H1 (cell line): ENCODE data around the gene ATG16L1. TPM values are rescaled to one million over a fixed set of nuclear protein-coding genes. Genes with fewer than 3 reads are reported as not detected.

Source experiments
- CTCF ChIA-PET: fragments of 300-600 bp; sonication (Branson Sonifier 250); formaldehyde crosslinking; loops from one replicate; lab custom pipeline; 2021; ENCODE audit not compliant: partially characterized antibody; lab: Charles Lee
- POLR2A ChIA-PET: fragments of 300-600 bp; sonication (Branson Sonifier 250); formaldehyde crosslinking; loops from one replicate; lab custom pipeline; 2021; ENCODE audit warnings: inconsistent platforms; ENCODE audit not compliant: partially characterized antibody; lab: Charles Lee
- DNase-seq, 2 experiments: peaks; one replicate each; pipeline versions ENCODE4 v3.0.0 to v3.0.0-alpha.2; 2010 to 2022; ENCODE audit warnings: low spot score in 2 of 2, low read depth in 1 of 2, mixed read lengths in 1 of 2
- FAIRE-seq: peaks from 2 replicates; lab custom pipeline; 2011; peaks lifted over from hg19 to GRCh38; lab: Jason Lieb, UNC
- H2AFZ ChIP-seq: 2 replicates; pipeline ENCODE4 v1.8.1; 2012; ENCODE audit warnings: low read length, inconsistent platforms
- H2AK5ac ChIP-seq: 2 replicates; pipeline ENCODE4 v1.6.1; 2013; ENCODE audit warnings: low read depth, low read length
- H2BK120ac ChIP-seq: replicated peaks from 2 replicates; pipeline ENCODE3; 2013; ENCODE audit warnings: low read depth, low read length, inconsistent platforms
- H2BK12ac ChIP-seq: 2 replicates; pipeline ENCODE4 v1.6.1; 2013; ENCODE audit warnings: low read depth, low read length
- H2BK15ac ChIP-seq: 2 replicates; pipeline ENCODE4 v1.6.1; 2013; ENCODE audit warnings: low read length
- H2BK20ac ChIP-seq: 2 replicates; pipeline ENCODE4 v1.6.1; 2013; ENCODE audit warnings: low read length
- H2BK5ac ChIP-seq: 2 replicates; pipeline ENCODE4 v1.6.1; 2013; ENCODE audit warnings: low read depth, low read length
- H3K14ac ChIP-seq: 2 replicates; pipeline ENCODE4 v1.6.1; 2013; ENCODE audit warnings: inconsistent platforms; ENCODE audit not compliant: insufficient read length
- H3K18ac ChIP-seq: 2 replicates; pipeline ENCODE4 v1.6.1; 2013; ENCODE audit warnings: low read length; ENCODE audit errors: extremely low read depth
- H3K23ac ChIP-seq: 2 replicates; pipeline ENCODE4 v1.6.1; 2013; ENCODE audit warnings: inconsistent platforms; ENCODE audit not compliant: insufficient read length
- H3K23me2 ChIP-seq: 2 replicates; pipeline ENCODE4 v1.6.1; 2013; ENCODE audit warnings: low read depth, low read length
- H3K27ac ChIP-seq: 2 replicates; pipeline ENCODE4 v1.6.1; 2011; ENCODE audit warnings: low read depth, low read length, inconsistent platforms
- H3K27me3 ChIP-seq, 4 experiments: replicated peaks in 1 of 4; 1 replicate in 1 of 4; 2 replicates in 3 of 4; pipeline versions ENCODE4 v1.6.1 to v1.8.1; 2011 to 2013; ENCODE audit warnings: low read length in 3 of 4, mild to moderate bottlenecking in 3 of 4, inconsistent platforms in 2 of 4, mixed read lengths in 2 of 4, moderate library complexity in 1 of 4; ENCODE audit not compliant: control insufficient read depth in 3 of 4, insufficient read depth in 3 of 4; ENCODE audit errors: extremely low read depth in 1 of 4
- H3K36me3 ChIP-seq, 4 experiments: 2 replicates each; pipeline versions ENCODE4 v1.6.1 to v1.8.1; 2011 to 2013; ENCODE audit warnings: mild to moderate bottlenecking in 4 of 4, low read length in 3 of 4, moderate library complexity in 2 of 4, control low read depth in 1 of 4, inconsistent platforms in 1 of 4; ENCODE audit not compliant: insufficient read depth in 4 of 4, control insufficient read depth in 2 of 4
- H3K4ac ChIP-seq: replicated peaks from 2 replicates; pipeline ENCODE3; 2013; ENCODE audit warnings: low read length, low read depth, mixed read lengths, inconsistent platforms; ENCODE audit not compliant: insufficient read length
- H3K4me1 ChIP-seq, 4 experiments: replicated peaks in 1 of 4; 1 replicate in 1 of 4; 2 replicates in 3 of 4; pipeline versions ENCODE4 v1.6.1 to v1.8.1; 2011 to 2013; ENCODE audit warnings: low read length in 3 of 4, inconsistent platforms in 2 of 4, mixed read lengths in 1 of 4; ENCODE audit not compliant: insufficient read depth in 4 of 4, control insufficient read depth in 3 of 4
- H3K4me2 ChIP-seq, 2 experiments: 2 replicates each; pipeline versions ENCODE4 v1.6.1 to v1.8.1; 2011 to 2013; ENCODE audit warnings: low read depth in 2 of 2, low read length in 2 of 2, control low read depth in 1 of 2, inconsistent platforms in 1 of 2, mild to moderate bottlenecking in 1 of 2; ENCODE audit not compliant: insufficient read depth in 1 of 2
- H3K4me3 ChIP-seq, 4 experiments: fragments of 200-600, 300-600 bp in 1 of 4; sonication (generic), shearing (Covaris generic), sonication (Bioruptor Twin) in 1 of 4; 2 replicates each; pipeline versions ENCODE4 v1.5.1 to v1.8.1; 2011 to 2016; ENCODE audit warnings: low read length in 4 of 4, low read depth in 3 of 4, control low read depth in 2 of 4, inconsistent platforms in 2 of 4, mild to moderate bottlenecking in 2 of 4, mixed read lengths in 1 of 4, moderate library complexity in 1 of 4; ENCODE audit not compliant: insufficient read depth in 2 of 4; ENCODE audit errors: extremely low read depth in 1 of 4
- H3K56ac ChIP-seq: replicated peaks from 2 replicates; pipeline ENCODE3; 2013; ENCODE audit warnings: low read depth, mild to moderate bottlenecking, mixed read lengths, low read length, inconsistent platforms; ENCODE audit not compliant: insufficient read length
- H3K79me1 ChIP-seq: 2 replicates; pipeline ENCODE4 v1.6.1; 2013; ENCODE audit warnings: low read depth, low read length, control low read depth
- H3K79me2 ChIP-seq, 2 experiments: 2 replicates each; pipeline versions ENCODE4 v1.6.1 to v1.8.1; 2012 to 2013; ENCODE audit warnings: low read length in 2 of 2, mild to moderate bottlenecking in 2 of 2, inconsistent platforms in 1 of 2; ENCODE audit not compliant: insufficient read depth in 2 of 2, control insufficient read depth in 1 of 2
- H3K9ac ChIP-seq, 4 experiments: replicated peaks in 1 of 4; 1 replicate in 1 of 4; 2 replicates in 3 of 4; pipeline versions ENCODE4 v1.6.1 to v1.8.1; 2011 to 2013; ENCODE audit warnings: low read depth in 3 of 4, low read length in 3 of 4, control low read depth in 2 of 4, mild to moderate bottlenecking in 2 of 4, moderate library complexity in 2 of 4, inconsistent platforms in 1 of 4; ENCODE audit errors: extremely low read depth in 1 of 4
- H3K9me3 ChIP-seq, 2 experiments: 2 replicates each; pipeline versions ENCODE4 v1.6.1 to v1.8.1; 2012 to 2013; ENCODE audit warnings: mild to moderate bottlenecking in 2 of 2, moderate library complexity in 2 of 2, control low read depth in 1 of 2, inconsistent platforms in 1 of 2, low read depth in 1 of 2, low read length in 1 of 2, mixed read lengths in 1 of 2; ENCODE audit not compliant: insufficient read depth in 2 of 2
- H4K20me1 ChIP-seq, 2 experiments: replicated peaks in 1 of 2; 2 replicates each; pipeline versions ENCODE3 to v1.8.1; 2011 to 2013; ENCODE audit warnings: inconsistent platforms in 2 of 2, low read length in 2 of 2, mild to moderate bottlenecking in 1 of 2; ENCODE audit not compliant: insufficient read depth in 2 of 2, control insufficient read depth in 1 of 2
- H4K5ac ChIP-seq: 2 replicates; pipeline ENCODE4 v1.6.1; 2013; ENCODE audit warnings: low read length, low read depth, mixed read lengths, inconsistent platforms; ENCODE audit not compliant: insufficient read length
- H4K8ac ChIP-seq: 2 replicates; pipeline ENCODE4 v1.8.0; 2013; ENCODE audit warnings: mild to moderate bottlenecking, moderate library complexity, low read length, inconsistent platforms; ENCODE audit not compliant: insufficient read depth; ENCODE audit errors: extremely low read depth
- H4K91ac ChIP-seq: replicated peaks from 2 replicates; pipeline ENCODE3; 2013; ENCODE audit warnings: low read length, mixed read lengths, inconsistent platforms; ENCODE audit not compliant: insufficient read length
- BCL11A ChIP-seq, 2 experiments: IDR thresholded peaks; one replicate each; pipeline ENCODE4 v1.6.1; 2011; ENCODE audit warnings: low read depth in 2 of 2, low read length in 2 of 2, mild to moderate bottlenecking in 2 of 2
- BRCA1 ChIP-seq: IDR thresholded peaks from 2 replicates; pipeline ENCODE4 v1.6.1; 2012; ENCODE audit warnings: low read depth, low read length, improper control_type of control experiment
- CBX8 ChIP-seq: fragments of 300-800, 300-1000 bp; sonication (generic); IDR thresholded peaks from 2 replicates; pipeline ENCODE4 v1.7.1; 2016; ENCODE audit warnings: low read depth, low read length, borderline replicate concordance
- CHD2 ChIP-seq: IDR thresholded peaks from 2 replicates; pipeline ENCODE4 v1.6.1; 2012; ENCODE audit warnings: low read length, improper control_type of control experiment
- EGR1 ChIP-seq: IDR thresholded peaks from 2 replicates; pipeline ENCODE4 v1.6.1; 2011; ENCODE audit warnings: low read depth, low read length, borderline replicate concordance
- GTF2F1 ChIP-seq: IDR thresholded peaks from 2 replicates; pipeline ENCODE4 v1.6.1; 2012; ENCODE audit warnings: low read depth, low read length, improper control_type of control experiment, borderline replicate concordance
- JUN ChIP-seq: IDR thresholded peaks from 2 replicates; pipeline ENCODE4 v1.6.1; 2011; ENCODE audit warnings: low read depth, mild to moderate bottlenecking, improper control_type of control experiment, low read length
- KDM4A ChIP-seq: IDR thresholded peaks from one replicate; pipeline ENCODE4 v1.7.1; 2012; ENCODE audit warnings: low read depth, mild to moderate bottlenecking, moderate library complexity, low read length, inconsistent platforms; ENCODE audit not compliant: severe bottlenecking
- POLR2A ChIP-seq, 2 experiments: IDR thresholded peaks; 1 replicate in 1 of 2; 2 replicates in 1 of 2; pipeline ENCODE4 v1.6.1; 2011; ENCODE audit warnings: low read depth in 2 of 2, low read length in 2 of 2, mild to moderate bottlenecking in 2 of 2; ENCODE audit errors: control extremely low read depth in 1 of 2
- POLR2AphosphoS5 ChIP-seq: IDR thresholded peaks from 2 replicates; pipeline ENCODE4 v1.6.1; 2011; ENCODE audit warnings: low read depth, low read length
- POU5F1 ChIP-seq: IDR thresholded peaks from 2 replicates; pipeline ENCODE4 v1.6.1; 2011; ENCODE audit warnings: low read depth, mild to moderate bottlenecking, low read length, moderate library complexity
- SIN3A ChIP-seq, 2 experiments: IDR thresholded peaks in 1 of 2; conservative IDR thresholded peaks in 1 of 2; 2 replicates each; pipeline ENCODE4 v1.6.1; 2011 to 2012; ENCODE audit warnings: low read length in 2 of 2, improper control_type of control experiment in 1 of 2, low read depth in 1 of 2, mild to moderate bottlenecking in 1 of 2
- SP4 ChIP-seq: IDR thresholded peaks from 2 replicates; pipeline ENCODE4 v1.6.1; 2012; ENCODE audit warnings: low read length, inconsistent platforms
- TAF1 ChIP-seq: IDR thresholded peaks from 2 replicates; pipeline ENCODE4 v1.6.1; 2011; ENCODE audit warnings: mild to moderate bottlenecking, low read depth, low read length
- WGBS, 2 experiments: shearing (Covaris generic) in 1 of 2; methylation state at CpG; one replicate each; pipeline versions ENCODE4 v1.1.6 to v1.1.7; 2013 to 2015; ENCODE audit warnings: low lambda C conversion rate in 2 of 2, mixed read lengths in 2 of 2, inconsistent platforms in 1 of 2, low coverage in 1 of 2, missing lambda C conversion rate in 1 of 2; ENCODE audit not compliant: insufficient replicate concordance in 2 of 2, insufficient coverage in 1 of 2, insufficient read length in 1 of 2; ENCODE audit errors: extremely low coverage in 1 of 2, missing lambda C conversion rate in 1 of 2; 5-methylcytosine and 5-hydroxymethylcytosine counted together
- polyA plus RNA-seq, 7 experiments: library from polyadenylated mRNA; depleted of rRNA in 3 of 7; stranded (reverse) in 5 of 7; unstranded in 2 of 7; fragments of >200 nt in 5 of 7; fragments of 200-250 nt in 2 of 7; gene quantifications; 1 replicate in 5 of 7; 2 replicates in 1 of 7; 4 replicates in 1 of 7; pipeline versions ENCODE4 v1.2.1 to v1.2.3, GENCODE V29; 2011 to 2013; ENCODE audit warnings: missing spikeins in 2 of 7, mixed read lengths in 2 of 7
- total RNA-seq: library from RNA; stranded (reverse); fragmentation: NEBNext Ultra II Directional; extraction: Animal tissue kit (Norgen Biotek cat#: 25700); gene quantifications from 2 replicates; pipeline ENCODE4 v1.2.1, GENCODE V29; 2021
- TF ChIP-seq, protein P1 (sequence below): IDR thresholded peaks from 2 replicates; pipeline ENCODE4 v1.6.1; 2011; ENCODE audit warnings: low read length, improper control_type of control experiment

Gene ATG16L1
- total and polyA plus RNA-seq, 2 of the 8 experiments (the other 6 are each of a cell fraction or from before 2014, with no cell fraction given) = 18.3 to 31.0 TPM

DNA sequence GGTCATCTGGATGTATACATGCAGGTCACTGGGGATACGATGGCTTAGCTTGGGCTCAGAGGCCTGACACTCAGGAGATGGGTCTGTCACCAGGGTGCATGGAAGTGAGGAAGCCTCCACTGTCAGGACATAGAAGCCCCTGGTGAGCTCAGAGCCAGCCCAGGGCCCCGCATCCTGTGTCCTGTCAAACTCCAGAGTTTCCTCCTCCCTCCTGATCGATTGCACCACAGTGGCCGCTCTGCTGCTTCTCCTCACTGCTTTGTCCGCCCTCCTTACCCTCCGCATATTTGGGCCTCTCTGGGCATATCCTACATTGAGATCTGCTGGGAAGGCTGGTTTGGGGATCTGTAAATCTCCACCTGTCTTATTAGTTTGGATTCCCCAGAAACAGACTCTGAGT lies 37.5 kb upstream of the ATG16L1 start:
- Histone ChIP-seq H3K18ac (no peak overlapping the region), H3K9me3 (no peaks in the 10 kb centered on the region), H3K4me1 (peaks cover 7 to 11% (median 9%) of the 10 kb centered on the region in 4 experiments), H3K56ac (no peak overlapping the region), H2BK15ac (no peak overlapping the region), H2BK12ac (no peak overlapping the region), H2AK5ac (no peak overlapping the region), H3K79me1 (no peaks in the 10 kb centered on the region), H2BK20ac (no peak overlapping the region), H3K9ac (no peak overlapping the region), H3K79me2 (no peaks in the 10 kb centered on the region), H3K23ac (no peak overlapping the region), H4K20me1 (no peaks in the 10 kb centered on the region), H4K8ac (no peak overlapping the region), H3K27ac (no peak overlapping the region), H3K14ac (no peak overlapping the region), H2BK120ac (no peak overlapping the region), H3K4ac (no peak overlapping the region), H4K5ac (no peak overlapping the region), H3K36me3 (no peaks in the 10 kb centered on the region), H3K4me2 (no peak overlapping the region), H2AFZ (no peak overlapping the region), H2BK5ac (no peak overlapping the region), H3K27me3 (no peaks in the 10 kb centered on the region), H3K23me2 (no peaks in the 10 kb centered on the region), H3K4me3 (no peak overlapping the region), H4K91ac (no peak overlapping the region)
- ChIA-PET POLR2A (no interaction called here), CTCF (no interaction called here)
- FAIRE-seq (no peak), DNase-seq (no peak)
- 91% methylated on average over 6 of the region's 6 CpGs; no CpG with 5 or more reads in 1 of the 2 experiments for WGBS, 2 experiments
- no peak for TF ChIP-seq CBX8
- TF ChIP-seq GTF2F1 = no peak
- TF ChIP-seq, protein P1, sequence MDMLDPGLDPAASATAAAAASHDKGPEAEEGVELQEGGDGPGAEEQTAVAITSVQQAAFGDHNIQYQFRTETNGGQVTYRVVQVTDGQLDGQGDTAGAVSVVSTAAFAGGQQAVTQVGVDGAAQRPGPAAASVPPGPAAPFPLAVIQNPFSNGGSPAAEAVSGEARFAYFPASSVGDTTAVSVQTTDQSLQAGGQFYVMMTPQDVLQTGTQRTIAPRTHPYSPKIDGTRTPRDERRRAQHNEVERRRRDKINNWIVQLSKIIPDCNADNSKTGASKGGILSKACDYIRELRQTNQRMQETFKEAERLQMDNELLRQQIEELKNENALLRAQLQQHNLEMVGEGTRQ = no peak
- TF ChIP-seq POU5F1 = no peak
- no peak for TF ChIP-seq SP4
- no peak for TF ChIP-seq POLR2A (IDR thresholded peaks at IDR 0.05; ENCODE audit: control extremely low read depth in 1 of 2, low read depth in 2 of 2, low read length in 2 of 2)
- TF ChIP-seq JUN = no peak
- no peak for TF ChIP-seq KDM4A
- no peak for TF ChIP-seq POLR2AphosphoS5
- no peak for TF ChIP-seq EGR1
- no peak for TF ChIP-seq SIN3A (conservative IDR thresholded peaks at IDR 0.05 in 1 of 2, IDR thresholded peaks at IDR 0.05 in 1 of 2; ENCODE audit: low read depth in 1 of 2, low read length in 2 of 2)
- TF ChIP-seq BCL11A (IDR thresholded peaks at IDR 0.05; ENCODE audit: low read depth in 2 of 2, low read length in 2 of 2) = no peak
- TF ChIP-seq TAF1 = no peak
- no peak for TF ChIP-seq CHD2
- TF ChIP-seq BRCA1 = no peak
